Skeletal muscle cell (primary cell): Measurements from ENCODE around the gene KIF26A.

Source experiments
- DNase-seq: peaks from one replicate; pipeline ENCODE4 v3.0.0-alpha.2; 2010; ENCODE audit warnings: low read depth
- H3K4me3 ChIP-seq: 2 replicates; pipeline ENCODE4 v1.5.1; 2011; ENCODE audit warnings: low read depth, mild to moderate bottlenecking, control low read depth, low read length, moderate library complexity

KIF26A gene

DNA sequence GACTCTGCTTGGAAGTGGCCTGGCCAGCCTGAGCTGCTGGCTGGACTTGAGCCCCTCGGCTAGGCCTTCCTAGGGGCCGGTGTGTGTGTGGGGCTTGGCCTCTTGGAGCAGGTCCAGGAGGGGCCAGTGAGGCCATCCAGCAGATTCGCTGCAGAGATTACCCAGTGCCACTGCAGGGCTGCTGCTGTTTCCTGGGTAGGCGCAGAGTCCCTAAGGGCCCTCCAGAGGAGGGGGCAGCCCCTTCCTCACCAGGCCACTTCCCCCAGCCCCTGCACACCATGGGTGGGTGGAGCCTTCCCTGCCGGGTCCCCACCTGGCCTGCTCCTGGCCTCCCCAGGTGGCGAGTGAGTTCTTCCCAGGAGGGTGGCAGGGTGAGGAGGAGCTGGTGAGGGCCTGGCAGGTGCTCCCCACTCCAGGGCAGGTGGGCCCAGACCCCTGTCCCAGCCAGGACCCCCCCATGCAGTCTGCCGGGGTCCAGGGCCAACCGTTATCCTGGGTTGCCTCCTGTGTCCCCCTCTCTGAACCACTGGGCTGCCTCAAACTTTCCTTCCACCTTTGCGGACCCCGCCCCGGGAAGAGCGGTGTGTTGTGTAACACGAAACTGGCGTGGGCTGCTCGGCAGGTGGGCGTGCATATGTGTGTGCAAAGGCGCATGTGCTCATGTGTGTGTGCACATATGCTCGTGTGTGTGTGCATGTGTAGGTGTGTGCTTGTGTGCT is 27.7 kb upstream of the KIF26A start:
- DNase-seq = no peak
- no peak overlapping the region for H3K4me3 ChIP-seq

DNA sequence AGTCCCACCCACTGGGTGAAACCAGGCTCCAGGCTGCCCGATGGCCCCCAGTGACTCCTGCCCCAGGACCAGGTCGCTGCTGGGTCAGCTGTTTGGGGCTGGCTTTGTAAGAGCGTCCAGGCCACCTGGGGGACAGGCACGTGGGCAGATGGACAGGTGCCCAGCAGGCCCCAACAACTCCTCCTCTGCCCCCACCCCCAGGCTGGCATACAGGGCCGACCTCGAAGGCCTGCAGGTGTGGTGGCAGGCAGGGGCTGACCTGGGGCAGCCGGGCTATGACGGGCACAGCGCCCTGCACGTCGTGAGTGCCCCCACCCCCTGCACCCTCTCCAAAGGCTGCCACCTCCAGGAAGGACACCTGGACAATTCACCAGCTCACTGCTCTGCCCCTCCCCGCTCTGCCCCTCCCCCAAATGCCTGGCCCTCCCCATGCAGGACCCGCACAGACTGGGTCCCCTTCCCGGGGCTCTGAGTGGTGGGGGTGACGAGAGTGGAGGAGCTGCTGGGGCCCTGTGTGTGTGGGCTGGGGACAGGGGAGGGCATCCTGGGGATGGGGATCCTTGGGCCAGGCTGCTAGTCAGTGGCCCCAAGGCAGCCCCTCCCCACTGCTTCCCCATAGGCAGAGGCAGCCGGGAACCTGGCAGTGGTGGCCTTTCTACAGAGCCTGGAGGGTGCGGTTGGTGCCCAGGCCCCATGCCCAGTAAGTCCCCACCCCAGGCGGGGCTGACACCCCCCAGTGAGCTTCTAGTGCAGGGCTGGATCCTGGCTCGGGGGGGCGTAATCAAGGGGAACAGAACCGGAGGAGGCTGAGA is 26.9 kb upstream of the KIF26A start:
- no peak for DNase-seq
- H3K4me3 ChIP-seq = no peak overlapping the region

DNA sequence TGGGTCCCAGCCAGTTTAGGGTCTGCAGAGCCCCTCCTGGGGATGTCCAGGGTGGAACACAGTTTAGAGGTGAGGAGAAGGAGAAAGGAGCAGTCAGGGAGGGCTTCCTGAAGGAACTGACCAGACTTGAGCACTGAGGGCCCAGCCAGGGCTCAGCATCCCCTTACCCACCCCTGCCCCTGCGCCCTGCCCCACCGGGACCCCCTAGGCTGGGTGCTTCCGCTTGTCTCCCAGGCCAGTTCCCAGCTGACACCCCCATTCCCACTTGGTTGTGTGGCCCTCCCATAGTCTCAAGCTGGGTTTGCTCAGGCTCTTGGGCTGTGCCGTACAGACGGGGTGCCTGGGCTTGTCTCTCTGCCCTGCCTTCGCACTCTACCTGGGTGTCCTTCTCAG is 26.3 kb upstream of the KIF26A start:
- no peak for DNase-seq
- H3K4me3 ChIP-seq = no peak overlapping the region

DNA sequence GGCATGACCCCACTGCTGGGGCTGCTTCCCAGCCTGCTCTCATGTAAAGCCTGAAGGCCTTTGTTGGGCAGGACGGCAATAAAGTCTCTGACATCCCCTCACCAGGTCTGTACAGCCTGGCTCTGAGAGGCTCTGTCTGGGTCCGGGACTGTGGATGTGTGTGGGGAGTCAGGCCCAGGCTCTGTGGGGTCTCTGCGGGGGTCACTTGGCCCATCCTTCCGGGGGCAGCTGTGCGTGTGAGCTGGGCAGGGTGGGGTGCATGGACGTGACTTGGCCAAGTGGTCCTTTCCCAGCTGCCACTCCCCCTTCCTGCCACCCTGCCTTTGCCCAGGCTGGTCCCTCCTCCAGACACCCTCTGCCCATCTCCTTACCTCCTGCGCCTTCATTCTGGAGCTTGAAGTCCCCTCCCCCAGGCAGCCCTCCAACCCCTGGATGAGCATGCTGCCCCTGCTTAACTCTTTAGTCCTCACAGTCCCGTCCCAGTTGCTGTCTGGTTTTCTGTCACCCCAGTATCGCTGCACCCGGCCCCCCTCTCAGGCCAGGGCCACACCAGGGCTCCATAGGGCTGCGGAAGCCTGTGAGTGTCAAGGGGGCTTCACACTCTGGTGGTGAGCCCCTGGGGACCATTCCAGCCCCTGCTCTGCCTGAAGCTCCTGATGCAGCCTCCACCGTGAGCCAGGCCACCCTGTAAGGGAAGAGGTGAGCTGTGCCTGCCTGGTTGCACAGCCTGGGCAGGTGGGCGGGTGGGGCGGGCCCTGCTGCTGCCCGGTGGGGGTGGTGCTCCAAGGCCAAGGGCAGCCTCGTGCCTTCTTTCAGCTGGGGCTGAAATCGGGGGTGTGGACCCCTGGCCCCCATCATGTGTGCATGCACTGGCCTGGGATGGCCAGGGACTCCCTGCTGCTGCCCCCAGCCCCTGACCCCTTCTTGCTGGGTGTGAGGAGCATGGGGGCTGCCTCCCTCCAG is 25.5 kb upstream of the KIF26A start:
- DNase-seq = no peak
- H3K4me3 ChIP-seq = no peak overlapping the region

DNA sequence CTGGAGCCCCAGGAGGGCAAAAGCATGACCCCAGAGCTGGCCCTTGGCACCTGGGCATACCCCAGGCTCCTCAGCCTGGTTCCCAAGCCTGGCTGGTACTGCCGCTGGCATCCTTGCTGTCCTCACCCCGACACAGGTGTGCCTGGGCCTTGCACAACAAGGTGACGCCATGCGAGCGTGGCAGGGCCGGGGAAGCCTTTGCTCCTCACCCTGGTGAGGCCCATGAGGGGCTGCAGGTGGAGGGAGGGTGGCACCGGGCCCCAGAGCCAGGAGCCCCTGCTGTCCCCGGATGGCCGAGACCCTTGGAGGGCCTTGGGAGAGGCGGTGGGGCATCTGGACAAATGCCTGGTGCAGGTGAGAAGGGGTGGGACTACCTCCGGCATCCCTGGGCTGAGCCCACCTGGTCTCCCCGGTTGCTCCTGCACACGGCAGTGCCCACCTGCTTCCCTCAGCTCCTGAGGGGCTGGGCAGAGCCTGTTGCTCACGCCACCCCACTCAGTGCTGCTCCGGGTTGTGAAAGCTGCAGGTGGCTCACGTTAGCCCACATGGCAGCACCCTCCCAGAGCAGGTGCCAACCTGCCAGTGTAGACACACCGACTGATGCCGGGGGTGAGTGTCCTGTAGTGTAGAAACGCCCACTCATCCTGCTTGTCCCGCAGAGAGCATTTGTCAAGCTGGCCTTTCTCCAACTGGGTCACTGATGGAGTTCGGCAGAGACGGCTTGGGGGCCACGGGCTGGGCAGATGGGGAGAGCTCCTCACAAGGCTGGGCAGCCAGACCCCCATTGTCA is 24.6 kb upstream of the KIF26A start:
- no peak for DNase-seq
- no peak overlapping the region for H3K4me3 ChIP-seq

DNA sequence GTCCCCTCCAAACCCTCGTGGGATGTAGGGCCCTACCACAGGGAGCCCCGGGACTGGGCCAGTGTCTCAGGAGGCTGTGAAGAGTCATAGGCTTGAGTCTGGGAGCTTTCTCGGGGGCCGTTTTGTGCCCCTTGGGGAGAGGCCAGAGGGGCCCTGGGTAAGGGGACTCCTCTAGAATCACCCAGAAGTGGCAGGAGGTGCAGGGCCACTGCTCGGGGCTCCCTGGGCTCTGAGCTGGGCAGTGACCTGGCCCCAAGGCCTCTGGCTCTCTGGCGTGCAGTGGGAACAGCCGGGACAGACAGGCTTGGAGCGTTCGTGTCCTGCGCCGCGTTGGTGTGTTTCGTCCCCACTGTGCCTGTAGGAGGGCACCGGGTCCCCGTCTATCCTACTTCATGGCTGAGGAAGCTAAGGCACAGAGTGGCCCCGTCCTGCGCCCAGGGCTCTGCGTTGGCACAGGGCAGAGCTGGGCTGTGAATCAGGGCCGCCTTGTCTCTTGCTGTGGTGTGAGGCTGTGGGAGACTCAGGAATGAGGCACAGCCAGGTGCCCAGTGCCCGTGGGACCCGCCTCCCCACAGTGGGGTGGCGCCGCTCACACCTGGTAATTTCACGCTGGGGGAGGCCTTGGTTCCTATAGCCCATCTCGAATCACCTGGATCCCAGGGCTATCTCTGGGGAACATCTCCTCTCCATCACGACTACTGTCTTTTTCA is 23.8 kb upstream of the KIF26A start:
- no peak overlapping the region for H3K4me3 ChIP-seq
- no peak for DNase-seq

DNA sequence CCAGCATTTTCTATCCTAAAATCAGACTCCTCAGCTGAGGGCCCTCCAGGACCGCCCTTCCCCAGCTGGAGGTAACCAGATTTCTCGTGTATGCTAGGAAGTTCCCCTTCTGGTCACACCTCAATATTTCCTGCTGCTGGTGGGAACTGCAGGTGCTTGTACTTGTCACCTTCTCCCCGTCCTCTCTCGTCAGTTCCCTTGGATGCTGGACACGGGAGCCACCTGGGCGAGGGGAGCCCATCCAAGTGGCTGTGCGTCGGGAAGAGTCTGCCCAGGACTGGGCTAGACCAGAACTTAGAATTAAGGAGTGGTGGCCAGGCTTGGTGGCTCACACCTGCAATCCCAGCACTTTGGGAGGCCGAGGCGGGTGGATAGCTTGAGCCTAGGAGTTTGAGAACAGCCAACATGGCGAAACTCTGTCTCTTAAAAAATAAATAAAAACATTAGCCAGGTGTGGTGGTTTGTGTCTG is 23.2 kb upstream of the KIF26A start:
- no peak overlapping the region for H3K4me3 ChIP-seq
- DNase-seq = no peak

DNA sequence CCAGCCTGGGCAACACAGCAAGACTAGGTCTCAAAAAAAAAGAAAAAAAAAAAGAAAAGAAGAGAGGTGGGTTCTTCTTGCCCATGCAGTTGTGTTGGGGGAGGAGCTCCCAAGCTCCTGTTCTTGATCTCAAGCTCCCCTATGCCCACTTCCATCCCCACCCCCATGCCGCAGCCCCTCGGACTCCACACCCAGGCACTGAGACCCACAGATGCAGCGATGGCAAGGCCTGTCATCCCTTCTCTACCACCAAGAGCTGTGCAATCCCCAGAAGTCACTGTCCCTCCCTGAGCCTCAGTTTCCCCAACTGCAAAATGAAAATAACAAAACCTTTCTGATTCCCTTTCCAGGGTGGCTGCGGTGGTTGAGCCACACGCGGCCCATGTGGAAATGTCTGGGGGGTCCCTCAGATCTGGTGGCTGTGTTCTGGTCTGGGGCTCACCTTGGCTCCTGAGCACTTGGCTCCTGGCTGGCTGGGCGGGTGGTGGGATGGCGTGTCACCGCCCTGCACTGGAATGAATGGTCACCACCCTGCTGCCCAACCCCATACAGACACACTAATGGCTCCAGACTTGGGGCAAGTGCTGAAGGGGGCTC is 22.6 kb upstream of the KIF26A start:
- no peak for DNase-seq
- H3K4me3 ChIP-seq = no peak overlapping the region

DNA sequence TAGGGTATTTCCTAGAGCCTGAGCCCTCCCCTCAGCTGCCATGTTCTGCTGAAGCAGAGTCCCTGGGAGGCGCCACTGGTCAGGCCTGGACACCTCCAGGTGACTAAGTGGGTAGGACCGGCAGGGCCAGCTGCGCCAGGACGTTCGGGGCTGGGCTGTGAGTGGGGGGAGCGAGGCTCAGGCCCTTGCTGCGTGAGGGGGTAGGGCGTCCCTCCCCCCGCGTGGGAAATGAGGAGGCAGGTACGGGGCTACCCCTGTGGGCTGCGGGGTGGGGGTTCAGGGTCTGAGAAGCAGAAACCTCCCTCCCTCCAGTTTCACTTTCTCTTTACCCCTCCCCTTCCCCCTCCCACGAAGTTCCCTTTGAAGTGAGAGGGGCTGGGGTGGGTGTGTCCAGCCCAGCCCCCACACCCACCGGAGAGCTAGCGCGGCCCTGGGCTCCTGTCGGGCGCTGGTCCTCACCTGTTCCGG is 22.1 kb upstream of the KIF26A start:
- no peak for DNase-seq
- peak overlapping the region; percentile 20 for H3K4me3 ChIP-seq

DNA sequence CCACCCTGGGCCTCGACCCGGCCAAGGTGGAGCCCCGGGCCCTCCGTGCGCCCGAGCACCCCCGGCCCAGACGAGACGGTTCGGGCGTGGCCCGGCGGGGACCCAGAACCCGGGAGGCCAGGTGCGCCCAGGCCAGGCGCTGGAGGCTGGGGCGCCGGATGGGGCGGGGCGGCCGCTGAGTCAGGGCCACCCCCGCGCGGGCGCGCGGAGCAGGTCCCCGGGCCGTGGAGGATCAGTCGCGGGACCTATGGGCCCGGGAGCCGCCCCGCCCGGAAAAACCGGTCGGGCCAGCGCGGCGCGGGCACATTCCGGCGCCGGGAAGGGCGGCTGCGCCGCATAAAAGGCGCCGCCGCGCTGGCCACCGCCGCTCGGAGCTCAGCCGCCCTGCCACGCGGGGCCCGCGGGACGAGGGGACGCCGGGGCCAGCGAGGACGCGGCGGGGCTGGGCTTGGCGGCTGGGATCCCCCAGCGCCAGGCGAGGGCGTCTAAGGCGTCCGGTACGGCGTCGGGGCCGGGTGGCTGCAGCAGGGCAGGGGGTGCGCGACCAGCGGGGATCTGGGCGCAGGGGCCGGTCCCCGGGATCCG is 21.5 kb upstream of the KIF26A start:
- H3K4me3 ChIP-seq = peak overlapping the region; percentile 20
- DNase-seq = no peak

DNA sequence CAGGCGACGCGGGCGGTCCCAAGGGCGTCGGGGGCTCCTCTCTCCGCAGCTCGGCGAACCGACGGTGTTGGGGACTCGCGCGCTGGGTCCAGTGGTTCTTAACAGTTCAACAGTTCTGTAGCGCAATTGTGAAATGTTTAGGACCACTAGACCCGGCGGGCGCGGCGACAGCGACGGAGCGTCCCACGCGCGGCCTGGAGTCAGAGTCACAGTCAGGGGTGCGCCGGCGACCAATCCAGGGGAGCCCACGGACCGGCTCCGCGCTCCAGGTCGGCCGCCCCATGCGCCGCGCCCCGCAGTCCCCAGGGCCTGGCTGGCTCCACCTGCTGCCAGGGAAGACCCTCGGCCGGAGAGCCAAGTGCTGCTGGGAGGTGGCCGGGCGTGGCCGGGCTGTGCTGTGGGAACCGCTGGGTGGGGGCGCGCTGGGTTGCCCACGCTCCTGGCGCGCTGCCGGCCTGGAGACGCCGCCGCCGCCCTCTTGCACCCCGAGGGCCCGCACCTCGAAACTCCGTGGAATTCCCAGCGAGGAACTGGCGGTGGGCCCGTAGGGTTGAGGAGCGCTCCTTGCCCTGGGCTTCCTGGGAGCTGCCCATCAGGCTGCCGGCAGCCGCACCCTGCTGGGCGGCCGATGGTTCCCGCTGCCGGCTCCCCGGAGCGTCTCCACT is 20.9 kb upstream of the KIF26A start:
- DNase-seq = no peak
- no peak overlapping the region for H3K4me3 ChIP-seq

DNA sequence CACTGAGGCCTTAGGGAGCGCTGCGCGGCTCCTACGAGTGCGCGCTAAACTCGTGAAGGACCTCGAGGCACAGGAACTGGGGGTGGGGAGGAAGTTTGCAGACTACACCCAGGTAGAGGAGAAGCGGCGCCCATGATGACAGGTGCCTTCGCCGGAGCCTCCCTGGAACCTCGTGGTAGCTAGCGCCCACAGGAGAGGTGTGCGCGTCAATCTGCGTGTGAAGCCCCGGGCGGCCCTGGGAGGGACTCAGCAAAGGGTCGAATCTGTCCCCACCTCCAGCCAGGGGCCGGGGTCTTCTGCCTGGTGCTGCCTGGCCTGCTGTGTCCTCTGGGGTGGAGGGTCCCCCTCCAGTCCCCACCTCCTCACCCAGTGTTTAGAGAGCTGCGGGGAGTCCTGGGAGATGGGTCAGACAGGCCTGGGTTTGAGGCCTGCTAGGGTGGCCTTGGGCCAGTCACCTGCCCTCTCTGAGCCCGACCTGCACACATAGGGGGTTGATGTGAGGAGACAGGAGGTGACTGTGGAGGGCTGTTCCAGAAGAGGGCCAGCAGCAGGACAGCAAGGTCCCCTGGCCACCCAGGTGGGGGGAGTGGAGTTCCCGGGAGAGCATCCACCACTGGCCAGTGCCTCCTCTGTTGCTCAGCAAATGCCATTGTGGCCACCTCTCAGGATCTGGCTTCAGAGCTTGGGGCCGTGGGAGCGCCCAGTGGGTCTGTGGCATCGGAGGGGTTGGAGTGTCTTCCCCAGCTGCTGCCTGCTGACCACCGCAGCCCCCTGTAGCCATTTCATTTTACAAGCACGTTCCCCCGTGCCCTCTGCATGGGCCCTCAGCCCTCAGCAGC is 20.2 kb upstream of the KIF26A start:
- no peak overlapping the region for H3K4me3 ChIP-seq

DNA sequence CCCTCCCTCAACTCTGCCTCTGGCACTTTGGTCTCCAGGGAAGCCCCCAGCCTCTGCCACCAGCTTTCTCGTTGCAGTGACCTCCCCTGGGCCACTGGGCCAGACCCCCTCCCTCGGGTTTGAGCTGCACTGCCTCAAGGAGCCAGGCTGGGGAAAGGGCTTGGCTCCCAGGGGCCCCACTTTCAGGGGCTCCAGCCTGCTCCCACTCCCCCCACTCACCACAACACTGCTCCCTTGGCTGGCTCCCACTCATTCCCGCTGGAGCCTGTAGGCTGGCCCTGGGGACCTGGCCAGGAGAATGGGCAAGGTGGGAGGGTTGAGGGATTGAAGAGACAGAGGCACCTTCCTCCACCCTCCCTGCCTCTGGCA is 19.3 kb upstream of the KIF26A start:
- DNase-seq = no peak
- no peak overlapping the region for H3K4me3 ChIP-seq

More for the DNA sequence above, 20.2 kb upstream of the KIF26A start:
- no peak for DNase-seq

DNA sequence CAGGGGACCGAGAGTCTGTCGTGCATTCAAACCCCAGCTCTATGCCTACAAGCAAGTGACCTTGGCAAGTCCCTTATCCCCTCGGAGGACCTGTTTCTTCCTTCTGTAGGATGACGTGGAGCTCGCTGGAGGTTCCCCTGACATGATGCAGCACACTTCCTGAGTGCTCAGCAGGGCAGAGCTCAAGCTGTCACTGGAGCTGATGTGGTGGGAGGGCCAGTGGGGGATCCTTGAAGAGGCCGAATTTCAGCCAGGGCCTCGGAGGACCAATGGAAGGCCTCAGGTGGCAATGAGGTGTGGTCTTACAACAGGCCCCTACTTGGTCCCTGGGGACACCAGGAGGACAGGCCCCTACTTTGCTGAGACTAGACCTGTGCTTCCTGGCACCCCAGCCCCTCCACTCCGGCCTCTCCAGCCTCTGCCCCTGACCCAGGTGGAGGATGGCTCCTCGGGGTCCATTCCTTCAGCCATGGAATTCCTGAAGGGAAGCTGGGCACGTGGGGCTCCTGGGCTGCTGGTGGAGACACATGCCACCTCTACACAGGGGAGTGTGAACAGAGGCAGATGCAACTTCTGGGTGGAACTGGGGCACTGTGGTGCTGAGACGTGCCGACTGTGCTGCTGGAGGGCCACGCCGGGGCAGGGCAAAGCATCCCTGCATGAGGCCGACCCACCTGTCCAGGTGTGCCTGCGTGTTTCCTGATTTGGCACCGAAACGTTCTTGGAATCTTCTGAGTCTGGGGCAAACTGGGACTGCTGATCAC is 18.7 kb upstream of the KIF26A start:
- no peak for DNase-seq
- H3K4me3 ChIP-seq = no peak overlapping the region

DNA sequence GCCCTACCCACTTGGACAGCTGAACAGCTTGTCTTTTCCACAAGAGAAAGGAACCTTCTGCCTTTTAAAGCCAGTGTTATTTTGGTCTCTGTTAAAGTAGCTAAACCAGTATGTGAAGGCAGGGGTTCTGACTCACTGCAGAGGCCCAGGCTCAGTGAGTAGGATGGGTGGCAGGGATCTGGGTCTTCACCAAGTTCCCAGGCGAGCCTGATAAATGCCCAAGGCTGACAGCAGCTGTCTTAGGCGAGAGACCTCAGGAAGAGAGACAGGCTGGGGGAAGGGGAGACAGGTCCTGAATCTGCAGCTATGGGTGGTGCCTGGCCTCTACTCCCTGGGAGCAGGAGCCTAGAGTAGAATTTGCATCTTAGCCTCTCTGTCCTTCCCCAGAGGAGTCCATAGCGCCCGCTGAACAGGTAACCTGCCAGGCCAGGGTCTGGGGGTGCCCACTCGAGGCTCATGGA is 18.1 kb upstream of the KIF26A start:
- no peak for DNase-seq
- no peak overlapping the region for H3K4me3 ChIP-seq

DNA sequence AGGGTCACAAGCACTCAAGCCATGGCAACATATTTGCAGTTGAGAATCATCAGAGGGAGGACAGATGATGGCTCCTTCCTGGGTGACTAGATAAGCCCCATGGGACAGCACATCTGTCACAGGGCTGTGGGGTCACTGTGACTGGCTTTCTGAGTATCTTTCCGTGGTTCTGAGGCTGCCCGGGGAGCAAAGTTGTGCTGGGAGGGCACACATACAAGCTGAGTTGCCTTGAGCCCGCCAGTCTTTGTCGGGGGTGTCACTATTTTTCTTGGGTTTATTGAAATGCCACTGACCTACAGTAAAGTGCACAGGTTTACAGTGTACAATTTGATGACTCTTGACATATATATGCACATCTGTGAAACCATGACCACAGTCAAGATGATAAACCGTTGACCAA is 17.2 kb upstream of the KIF26A start:
- no peak for DNase-seq
- H3K4me3 ChIP-seq = no peak overlapping the region
